Stimulated activated CD4-positive, alpha-beta T cell treated with anti-CD3 and anti-CD28 coated beads, Interleukin-4, amount 100 ng/mL, for 48 hours (primary cell): ENCODE measurements around the gene PKMYT1.

Experiments used
- DNase-seq, 2 donors: peaks; one replicate each; pipeline ENCODE4 v3.0.0-alpha.2; 2020; ENCODE audit warnings: low read depth in 2 of 2

The PKMYT1 gene

GRCh38 chr16:2996298-2996697 lies 16.1 kb upstream of the PKMYT1 start:
- DNase-seq: no peak

- DNase-seq: no peak
Measured at GRCh38 chr16:2992383-2993081, 12.3 kb upstream of the PKMYT1 start.

- no peak for DNase-seq
Measured at GRCh38 chr16:2991566-2992261, 11.5 kb upstream of the PKMYT1 start.

GRCh38 chr16:2990891-2991290 lies 10.6 kb upstream of the PKMYT1 start:
- no peak for DNase-seq

GRCh38 chr16:2988590-2989099 lies 8.4 kb upstream of the PKMYT1 start:
- no peak for DNase-seq

GRCh38 chr16:2987833-2988232 lies 7.6 kb upstream of the PKMYT1 start:
- no peak for DNase-seq

- DNase-seq: no peak
Measured at GRCh38 chr16:2987286-2987685, 7.0 kb upstream of the PKMYT1 start.

- DNase-seq: no peak
Measured at GRCh38 chr16:2986623-2987188, 6.5 kb upstream of the PKMYT1 start.

GRCh38 chr16:2985893-2986355 lies 5.7 kb upstream of the PKMYT1 start:
- DNase-seq: no peak

- no peak for DNase-seq
Measured at GRCh38 chr16:2985462-2985861, 5.2 kb upstream of the PKMYT1 start.

- DNase-seq: peak; percentile 76 to 79
Measured at GRCh38 chr16:2983706-2984136, 3.5 kb upstream of the PKMYT1 start.

GRCh38 chr16:2982402-2982801 lies 2.2 kb upstream of the PKMYT1 start:
- DNase-seq: no peak

- no peak for DNase-seq
Measured at GRCh38 chr16:2981899-2982250, 1.6 kb upstream of the PKMYT1 start.

GRCh38 chr16:2981177-2981898 lies 1.1 kb upstream of the PKMYT1 start:
- no peak for DNase-seq

- no peak for DNase-seq
Measured at GRCh38 chr16:2979669-2980226, 498 bp downstream of the PKMYT1 start.

- DNase-seq: no peak
Measured at GRCh38 chr16:2977440-2977839, 2.8 kb downstream of the PKMYT1 start.

GRCh38 chr16:2976673-2977072 lies 3.6 kb downstream of the PKMYT1 start:
- no peak for DNase-seq

- DNase-seq: no peak
Measured at GRCh38 chr16:2976201-2976600, 4.0 kb downstream of the PKMYT1 start.

GRCh38 chr16:2975161-2975795 lies 5.0 kb downstream of the PKMYT1 start:
- no peak for DNase-seq

GRCh38 chr16:2974319-2975056 lies 5.8 kb downstream of the PKMYT1 start:
- DNase-seq: no peak
